ENCODE data around the gene STXBP6.

The STXBP6 gene

GRCh38 chr14:24895243-24895583 lies 154.7 kb downstream of the STXBP6 start:
- DNase-seq (ENCODE audit: low read depth) = no peak
- TF ChIP-seq, protein P1, sequence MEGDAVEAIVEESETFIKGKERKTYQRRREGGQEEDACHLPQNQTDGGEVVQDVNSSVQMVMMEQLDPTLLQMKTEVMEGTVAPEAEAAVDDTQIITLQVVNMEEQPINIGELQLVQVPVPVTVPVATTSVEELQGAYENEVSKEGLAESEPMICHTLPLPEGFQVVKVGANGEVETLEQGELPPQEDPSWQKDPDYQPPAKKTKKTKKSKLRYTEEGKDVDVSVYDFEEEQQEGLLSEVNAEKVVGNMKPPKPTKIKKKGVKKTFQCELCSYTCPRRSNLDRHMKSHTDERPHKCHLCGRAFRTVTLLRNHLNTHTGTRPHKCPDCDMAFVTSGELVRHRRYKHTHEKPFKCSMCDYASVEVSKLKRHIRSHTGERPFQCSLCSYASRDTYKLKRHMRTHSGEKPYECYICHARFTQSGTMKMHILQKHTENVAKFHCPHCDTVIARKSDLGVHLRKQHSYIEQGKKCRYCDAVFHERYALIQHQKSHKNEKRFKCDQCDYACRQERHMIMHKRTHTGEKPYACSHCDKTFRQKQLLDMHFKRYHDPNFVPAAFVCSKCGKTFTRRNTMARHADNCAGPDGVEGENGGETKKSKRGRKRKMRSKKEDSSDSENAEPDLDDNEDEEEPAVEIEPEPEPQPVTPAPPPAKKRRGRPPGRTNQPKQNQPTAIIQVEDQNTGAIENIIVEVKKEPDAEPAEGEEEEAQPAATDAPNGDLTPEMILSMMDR (IDR thresholded peaks at IDR 0.05; ENCODE audit: insufficient read depth, low read depth, low read length, missing control alignments) = no peak
- no peak overlapping the region for H3K4me3 ChIP-seq (ENCODE audit: low read length)

- no peak overlapping the region for H3K4me3 ChIP-seq (ENCODE audit: low read length)
- TF ChIP-seq, protein P1 (IDR thresholded peaks at IDR 0.05; ENCODE audit: insufficient read depth, low read depth, low read length, missing control alignments) = no peak
- no peak for DNase-seq (ENCODE audit: low read depth)
Measured at GRCh38 chr14:24894583-24895242, 155.2 kb downstream of the STXBP6 start.

- TF ChIP-seq, protein P1 (IDR thresholded peaks at IDR 0.05; ENCODE audit: insufficient read depth, low read depth, low read length, missing control alignments) = no peak
- DNase-seq (ENCODE audit: low read depth) = no peak
- no peak overlapping the region for H3K4me3 ChIP-seq (ENCODE audit: low read length)
Measured at GRCh38 chr14:24892497-24893051, 157.4 kb downstream of the STXBP6 start.

DNA sequence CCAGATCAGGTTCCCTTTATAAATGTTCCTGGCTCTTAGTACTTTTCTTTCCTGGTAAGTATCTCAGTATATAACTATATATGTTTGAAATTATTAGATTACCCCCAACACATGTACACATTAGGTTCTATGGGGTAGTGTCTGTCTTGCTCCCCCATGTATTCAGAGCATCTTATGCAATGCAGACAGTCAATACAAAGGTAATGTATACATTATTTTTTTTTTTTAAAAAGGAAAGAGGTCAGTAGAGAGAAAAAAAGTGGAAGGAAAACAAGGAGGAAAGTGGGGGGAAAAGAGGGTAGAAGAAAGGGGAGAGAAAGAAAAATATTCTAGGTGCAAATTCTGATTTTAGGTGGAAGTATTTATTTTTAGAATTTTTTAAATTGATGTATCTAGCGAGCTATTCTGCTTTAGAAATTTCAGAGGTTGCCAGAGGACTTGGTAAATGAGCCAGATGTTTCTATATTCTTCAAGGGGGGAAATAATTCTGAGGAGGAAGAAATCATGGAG lies 157.9 kb downstream of the STXBP6 start:
- TF ChIP-seq, protein P1 (IDR thresholded peaks at IDR 0.05; ENCODE audit: insufficient read depth, low read depth, low read length, missing control alignments) = no peak
- no peak for DNase-seq (ENCODE audit: low read depth)
- no peak overlapping the region for H3K4me3 ChIP-seq (ENCODE audit: low read length)

- DNase-seq (ENCODE audit: low read depth) = no peak
- TF ChIP-seq, protein P1 (IDR thresholded peaks at IDR 0.05; ENCODE audit: insufficient read depth, low read depth, low read length, missing control alignments) = no peak
Measured at GRCh38 chr14:24890716-24891115, 159.2 kb downstream of the STXBP6 start.

DNA sequence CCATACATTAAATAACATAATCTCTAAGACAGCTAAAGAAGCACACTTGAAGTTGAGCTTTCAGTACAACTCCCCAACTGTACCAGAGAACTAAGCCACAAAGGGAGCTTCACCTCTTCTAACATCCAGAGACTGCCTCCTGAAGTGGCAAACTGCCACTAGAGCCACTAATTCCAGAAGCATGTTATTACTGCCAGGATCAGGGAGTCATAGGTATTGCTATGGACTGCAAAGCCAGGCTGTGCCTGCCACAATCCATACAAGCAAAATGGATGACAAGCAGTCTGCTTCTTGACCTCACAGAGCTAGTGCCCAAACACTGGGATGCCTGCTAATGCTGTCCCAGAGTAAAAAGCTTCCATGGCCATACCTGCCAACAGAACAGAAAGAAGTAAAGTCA lies 160.1 kb downstream of the STXBP6 start:
- no peak overlapping the region for H3K4me3 ChIP-seq (ENCODE audit: low read length)
- TF ChIP-seq, protein P1 (IDR thresholded peaks at IDR 0.05; ENCODE audit: insufficient read depth, low read depth, low read length, missing control alignments) = no peak
- no peak for DNase-seq (ENCODE audit: low read depth)

More at GRCh38 chr14:24890716-24891115, 159.2 kb downstream of the STXBP6 start:
- no peak overlapping the region for H3K4me3 ChIP-seq (ENCODE audit: low read length)

DNA sequence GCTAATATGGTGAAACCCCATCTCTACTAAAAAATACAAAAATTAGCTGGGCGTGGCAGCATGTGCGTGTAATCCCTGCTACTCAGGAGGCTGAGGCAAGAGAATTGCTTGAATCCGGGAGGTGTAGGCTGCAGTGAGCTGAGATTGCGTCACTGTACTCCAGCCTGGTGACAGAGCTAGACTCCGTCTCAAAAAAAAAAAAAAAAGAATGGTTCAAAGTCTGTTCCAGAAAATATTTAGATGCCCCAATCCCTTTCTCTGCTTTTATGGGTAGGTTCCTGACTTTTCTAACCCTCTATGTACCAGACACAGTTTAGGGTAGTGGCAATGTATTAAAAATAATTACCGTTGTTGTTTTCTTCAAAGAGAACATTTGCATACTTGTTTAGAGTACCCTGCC lies 161.4 kb downstream of the STXBP6 start:
- no peak overlapping the region for H3K4me3 ChIP-seq (ENCODE audit: low read length)
- TF ChIP-seq, protein P1 (IDR thresholded peaks at IDR 0.05; ENCODE audit: insufficient read depth, low read depth, low read length, missing control alignments) = no peak
- no peak for DNase-seq (ENCODE audit: low read depth)
